GM23338 (cell line): ENCODE measurements around the gene COG2. TPM values are rescaled to one million over a fixed set of nuclear protein-coding genes. Genes with fewer than 3 reads are reported as not detected.

Source experiments
- ATAC-seq: fragments of 200-7000 bp; cut with Tn5 transposase; 3 replicates; pipeline ENCODE4 v1.9.1; 2020
- DNase-seq: peaks from one replicate; pipeline ENCODE4 v3.0.0-alpha.2; 2015; ENCODE audit warnings: low spot score
- H2AFZ ChIP-seq: fragments of 200-600 bp; sonication (generic); 2 replicates; pipeline ENCODE4 v1.8.0; 2016; ENCODE audit warnings: antibody characterized with exemption, mild to moderate bottlenecking, moderate library complexity
- H3F3A ChIP-seq: fragments of 200-600 bp; sonication (generic); replicated peaks from 2 replicates; pipeline ENCODE4 v1.8.0; 2017; ENCODE audit warnings: antibody characterized with exemption, mixed run types, low read depth
- H3K27ac ChIP-seq: fragments of 200-600 bp; sonication (generic); 2 replicates; pipeline ENCODE4 v1.6.1; 2016; ENCODE audit warnings: low read depth
- H3K27me3 ChIP-seq: fragments of 200-600 bp; sonication (generic); 2 replicates; pipeline ENCODE4 v1.8.0; 2016; ENCODE audit warnings: mild to moderate bottlenecking, mixed run types, moderate library complexity; ENCODE audit not compliant: insufficient read depth
- H3K36me3 ChIP-seq: fragments of 200-600 bp; sonication (generic); 2 replicates; pipeline ENCODE4 v1.8.0; 2016; ENCODE audit warnings: mild to moderate bottlenecking; ENCODE audit not compliant: insufficient read depth
- H3K4me1 ChIP-seq: fragments of 200-600 bp; sonication (generic); 2 replicates; pipeline ENCODE4 v1.8.0; 2016; ENCODE audit warnings: mild to moderate bottlenecking, moderate library complexity; ENCODE audit not compliant: insufficient read depth
- H3K4me2 ChIP-seq: fragments of 200-600 bp; sonication (generic); 2 replicates; pipeline ENCODE4 v1.7.1; 2017; ENCODE audit warnings: mixed run types
- H3K4me3 ChIP-seq: fragments of 200-600 bp; sonication (generic); 2 replicates; pipeline ENCODE4 v1.6.1; 2016; ENCODE audit warnings: mixed run types
- H3K79me2 ChIP-seq: fragments of 200-600 bp; sonication (generic); replicated peaks from 2 replicates; pipeline ENCODE4 v1.8.0; 2017; ENCODE audit warnings: mild to moderate bottlenecking; ENCODE audit not compliant: insufficient read depth
- H3K9me2 ChIP-seq: fragments of 200-600 bp; sonication (generic); 2 replicates; pipeline ENCODE4 v1.8.0; 2017; ENCODE audit not compliant: insufficient read depth
- H4K20me1 ChIP-seq: fragments of 200-600 bp; sonication (generic); replicated peaks from 2 replicates; pipeline ENCODE4 v1.8.0; 2017; ENCODE audit warnings: mild to moderate bottlenecking; ENCODE audit not compliant: insufficient read depth
- H3K27ac Mint-ChIP-seq: 2 replicates; pipeline ENCODE4 v1.8.0; 2020; ENCODE audit warnings: inconsistent platforms, mild to moderate bottlenecking, moderate library complexity, mixed read lengths
- H3K27me3 Mint-ChIP-seq: 3 replicates; pipeline ENCODE4 v1.8.0; 2022; ENCODE audit warnings: low read depth, mild to moderate bottlenecking, moderate library complexity, mixed read lengths, inconsistent platforms; ENCODE audit not compliant: insufficient read depth, poor library complexity
- H3K36me3 Mint-ChIP-seq: 3 replicates; pipeline ENCODE4 v1.8.0; 2021; ENCODE audit warnings: low read depth, mild to moderate bottlenecking, inconsistent platforms, moderate library complexity, mixed read lengths
- H3K4me1 Mint-ChIP-seq: 3 replicates; pipeline ENCODE4 v1.8.0; 2020; ENCODE audit warnings: mild to moderate bottlenecking, inconsistent platforms, mixed read lengths
- H3K4me3 Mint-ChIP-seq: 3 replicates; pipeline ENCODE4 v1.8.0; 2021; ENCODE audit warnings: moderate library complexity, mild to moderate bottlenecking, inconsistent platforms, mixed read lengths
- H3K9me3 Mint-ChIP-seq: 3 replicates; pipeline ENCODE4 v1.8.0; 2020; ENCODE audit warnings: moderate library complexity, mild to moderate bottlenecking, inconsistent platforms, mixed read lengths
- CREB1 ChIP-seq: fragments of 250-450 bp; sonication (Bioruptor Pico); IDR thresholded peaks from 2 replicates; pipeline ENCODE4 v1.5.0; 2020; ENCODE audit warnings: low read depth, mild to moderate bottlenecking, moderate library complexity
- CTCF ChIP-seq, 2 experiments: fragments of 200-600 bp in 1 of 2; sonication (generic) in 1 of 2; conservative IDR thresholded peaks; 2 replicates each; pipeline versions ENCODE4 v1.5.1 to v1.6.1; 2016 to 2017; ENCODE audit warnings: antibody characterized with exemption in 2 of 2, low read depth in 2 of 2, mild to moderate bottlenecking in 2 of 2, moderate library complexity in 1 of 2
- ETS1 ChIP-seq: IDR thresholded peaks from 2 replicates; pipeline ENCODE4 v1.6.1; 2016; ENCODE audit warnings: antibody characterized with exemption
- EZH2 ChIP-seq: fragments of 200-600 bp; sonication (generic); IDR thresholded peaks from one replicate; pipeline ENCODE4 v1.8.0; 2017; ENCODE audit warnings: antibody characterized with exemption, mild to moderate bottlenecking, low read depth; ENCODE audit not compliant: unreplicated experiment
- EZH2phosphoT487 ChIP-seq: fragments of 200-600 bp; sonication (generic); IDR thresholded peaks from one replicate; pipeline ENCODE4 v1.8.1; 2018; ENCODE audit warnings: antibody characterized with exemption; ENCODE audit not compliant: unreplicated experiment
- JUNB ChIP-seq: IDR thresholded peaks from one replicate; pipeline ENCODE4 v1.6.1; 2016; ENCODE audit warnings: antibody characterized with exemption; ENCODE audit not compliant: unreplicated experiment
- NANOG ChIP-seq: IDR thresholded peaks from 2 replicates; pipeline ENCODE4 v1.6.1; 2016; ENCODE audit warnings: antibody characterized with exemption, borderline replicate concordance
- POLR2AphosphoS5 ChIP-seq: IDR thresholded peaks from 2 replicates; pipeline ENCODE4 v1.6.1; 2016; ENCODE audit warnings: antibody characterized with exemption, low read depth
- REST ChIP-seq: IDR thresholded peaks from one replicate; pipeline ENCODE4 v1.6.1; 2018; ENCODE audit warnings: antibody characterized with exemption; ENCODE audit not compliant: unreplicated experiment
- STAT1 ChIP-seq: IDR thresholded peaks from one replicate; pipeline ENCODE4 v1.6.1; 2016; ENCODE audit warnings: antibody characterized with exemption; ENCODE audit not compliant: unreplicated experiment
- ZNF114 ChIP-seq: fragments of 250-450 bp; sonication (Bioruptor Pico); IDR thresholded peaks from 2 replicates; pipeline ENCODE4 v1.5.0; 2020; ENCODE audit warnings: mild to moderate bottlenecking, moderate library complexity
- ZNF331 ChIP-seq: fragments of 250-450 bp; sonication (Bioruptor Pico); IDR thresholded peaks from 2 replicates; pipeline ENCODE4 v1.5.0; 2020; ENCODE audit warnings: low read depth, mild to moderate bottlenecking, moderate library complexity
- ZNF462 ChIP-seq: fragments of 250-450 bp; sonication (Bioruptor Pico); IDR thresholded peaks from 2 replicates; pipeline ENCODE4 v1.5.0; 2020; ENCODE audit warnings: mild to moderate bottlenecking, moderate library complexity
- polyA plus RNA-seq: library from polyadenylated mRNA; unstranded; fragments of >200 nt; fragmentation: Nextera tagmentation; extraction: Ambion mirVana; gene quantifications from 2 replicates; pipeline ENCODE4 v1.2.1, GENCODE V29; 2016
- total RNA-seq: library from RNA; depleted of rRNA; stranded (reverse); fragments of >200 nt; shearing (Covaris generic); gene quantifications from 2 replicates; pipeline ENCODE4 v1.2.3, GENCODE V29; 2014

Gene COG2
- total and polyA plus RNA-seq, 2 experiments from 2014 or later: 35.8 to 38.5 TPM

- no peaks in the 10 kb centered on the region for H3K79me2 ChIP-seq
- no peak overlapping the region for H2AFZ ChIP-seq
- H3K9me2 ChIP-seq: no peaks in the 10 kb centered on the region
- no peak overlapping the region for H3K4me3 ChIP-seq
- H3K27me3 Mint-ChIP-seq: peaks cover 7% of the 10 kb centered on the region
- H3K36me3 ChIP-seq: no peaks in the 10 kb centered on the region
- no peaks in the 10 kb centered on the region for H4K20me1 ChIP-seq
- no peak for DNase-seq
- H3K36me3 Mint-ChIP-seq: no peaks in the 10 kb centered on the region
- TF ChIP-seq ZNF331 (CRISPR knock-in tag) (no peak), REST (no peak), STAT1 (no peak), ZNF462 (CRISPR knock-in tag) (no peak), NANOG (no peak), ETS1 (no peak), CREB1 (CRISPR knock-in tag) (no peak), EZH2phosphoT487 (no peak), ZNF114 (CRISPR knock-in tag) (no peak), CTCF (conservative IDR thresholded peaks at IDR 0.05; ENCODE audit: low read depth in 2 of 2) (no peak), JUNB (no peak), POLR2AphosphoS5 (no peak), EZH2 (no peak)
- H3K9me3 Mint-ChIP-seq: no peaks in the 10 kb centered on the region
- H3K4me3 Mint-ChIP-seq: no peak overlapping the region
- ATAC-seq: no peak
- H3K27ac Mint-ChIP-seq: no peak overlapping the region
- peaks cover 7% of the 10 kb centered on the region for H3K4me1 Mint-ChIP-seq
- H3K27ac ChIP-seq: no peak overlapping the region
- H3K4me2 ChIP-seq: no peak overlapping the region
- no peaks in the 10 kb centered on the region for H3F3A ChIP-seq
- H3K4me1 ChIP-seq: no peaks in the 10 kb centered on the region
- H3K27me3 ChIP-seq: no peaks in the 10 kb centered on the region
Measured at GRCh38 chr1:230701895-230702768, 59.9 kb downstream of the COG2 start.
